Gastroesophageal sphincter (tissue), 4 donors: ENCODE data around the gene ERC1. TPM values are rescaled to one million over a fixed set of nuclear protein-coding genes. Genes with fewer than 3 reads are reported as not detected.

Experiments used
- ATAC-seq: fragments of 150-250 bp; one replicate; pipeline ENCODE4 v1.9.1; 2016; ENCODE audit warnings: mild to moderate bottlenecking, moderate library complexity
- H3K27ac ChIP-seq, 4 donors: fragments of 200-600 bp; sonication (generic) in 3 of 4; 1 replicate in 3 of 4; 2 replicates in 1 of 4; pipeline ENCODE4 v1.5.1; 2016 to 2019
- H3K27me3 ChIP-seq: fragments of 200-600 bp; sonication (generic); one replicate; pipeline ENCODE4 v1.5.1; 2019
- H3K36me3 ChIP-seq, 2 donors: fragments of 200-600 bp; sonication (generic); one replicate each; pipeline ENCODE4 v1.5.1; 2019; ENCODE audit warnings: control low read depth in 1 of 2
- H3K4me1 ChIP-seq, 3 donors: fragments of 200-600 bp; sonication (generic); 1 replicate in 2 of 3; 2 replicates in 1 of 3; pipeline ENCODE4 v1.5.1; 2016 to 2019; ENCODE audit warnings: control low read depth in 2 of 3
- H3K4me3 ChIP-seq, 2 donors: fragments of 200-600 bp; sonication (generic); one replicate each; pipeline ENCODE4 v1.5.1; 2019; ENCODE audit warnings: mild to moderate bottlenecking in 1 of 2, moderate library complexity in 1 of 2
- H3K9me3 ChIP-seq, 3 donors: fragments of 200-600 bp; sonication (generic); one replicate each; pipeline ENCODE4 v1.5.1; 2017 to 2019; ENCODE audit warnings: control low read depth in 2 of 3
- CTCF ChIP-seq, 4 experiments: fragments of 200-600 bp in 2 of 4; fragments of 450-650 bp in 2 of 4; sonication (generic) in 1 of 4; IDR thresholded peaks; one replicate each; pipeline ENCODE4 v1.5.1; 2017 to 2019; ENCODE audit warnings: antibody characterized with exemption in 4 of 4, mild to moderate bottlenecking in 2 of 4, moderate library complexity in 2 of 4
- EP300 ChIP-seq: sonication (generic); formaldehyde crosslinking; IDR thresholded peaks from one replicate; pipeline ENCODE4 v1.6.1; 2017; ENCODE audit warnings: antibody characterized with exemption, mild to moderate bottlenecking
- POLR2A ChIP-seq, 2 donors: fragments of 450-650 bp; IDR thresholded peaks; one replicate each; pipeline ENCODE4 v1.6.1; 2017; ENCODE audit warnings: antibody characterized with exemption in 2 of 2, mild to moderate bottlenecking in 2 of 2, moderate library complexity in 1 of 2
- POLR2AphosphoS5 ChIP-seq: sonication (generic); formaldehyde crosslinking; IDR thresholded peaks from one replicate; pipeline ENCODE4 v1.6.1; 2017; ENCODE audit warnings: antibody characterized with exemption
- WGBS, 2 donors: methylation state at CpG; one replicate each; pipeline ENCODE4 v1.1.5; 2018; ENCODE audit warnings: low coverage in 1 of 2; 5-methylcytosine and 5-hydroxymethylcytosine counted together
- total RNA-seq, 4 donors: library from RNA; depleted of rRNA; stranded (reverse); fragments of >200 nt; gene quantifications; one replicate each; pipeline ENCODE4 v1.1.0, GENCODE V29; 2016

Gene ERC1
- total RNA-seq, 4 donors from 2014 or later: 38.3 to 80.2 (median 58.4) TPM

GRCh38 chr12:1481906-1482305 lies 490.9 kb downstream of the ERC1 start:
- no peaks in the 10 kb centered on the region for H3K27me3 ChIP-seq
- TF ChIP-seq EP300 (no peak), POLR2A (IDR thresholded peaks at IDR 0.05) (no peak), POLR2AphosphoS5 (no peak), CTCF (IDR thresholded peaks at IDR 0.05) (no peak)
- peak overlapping the region in 2 of 4 donors; percentile 39 to 49 for H3K27ac ChIP-seq
- H3K36me3 ChIP-seq: no peaks in the 10 kb centered on the region
- no peak for ATAC-seq
- peaks cover 0 to 15% (median 0%) of the 10 kb centered on the region in 3 donors for H3K4me1 ChIP-seq
- no peaks in the 10 kb centered on the region for H3K9me3 ChIP-seq
- no peak overlapping the region for H3K4me3 ChIP-seq
- 56 to 77% methylated on average over 1 to 4 of the region's 8 CpGs for WGBS, 2 donors

GRCh38 chr12:1488908-1489381 lies 497.9 kb downstream of the ERC1 start:
- ATAC-seq: no peak
- H3K9me3 ChIP-seq: no peaks in the 10 kb centered on the region
- peaks cover 0 to 47% of the 10 kb centered on the region in 2 donors for H3K36me3 ChIP-seq
- H3K27me3 ChIP-seq: no peaks in the 10 kb centered on the region
- 86% methylated on average over 9 to 12 of the region's 13 CpGs for WGBS, 2 donors
- no peak overlapping the region for H3K4me3 ChIP-seq
- H3K27ac ChIP-seq: no peak overlapping the region
- TF ChIP-seq POLR2AphosphoS5 (no peak), EP300 (no peak), POLR2A (IDR thresholded peaks at IDR 0.05) (no peak), CTCF (IDR thresholded peaks at IDR 0.05) (no peak)
- H3K4me1 ChIP-seq: no peaks in the 10 kb centered on the region

GRCh38 chr12:1491983-1492697 lies 501.1 kb downstream of the ERC1 start:
- peaks cover 0 to 52% of the 10 kb centered on the region in 2 donors for H3K36me3 ChIP-seq
- no peak for ATAC-seq
- TF ChIP-seq EP300 (no peak), CTCF (IDR thresholded peaks at IDR 0.05) (no peak), POLR2A (IDR thresholded peaks at IDR 0.05) (no peak), POLR2AphosphoS5 (no peak)
- H3K27me3 ChIP-seq: no peaks in the 10 kb centered on the region
- H3K4me3 ChIP-seq: no peak overlapping the region
- H3K9me3 ChIP-seq: no peaks in the 10 kb centered on the region
- peaks cover 0 to 17% (median 4%) of the 10 kb centered on the region in 3 donors for H3K4me1 ChIP-seq
- H3K27ac ChIP-seq: no peak overlapping the region
- 58 to 100% methylated on average over 6 to 7 of the region's 16 CpGs for WGBS, 2 donors

GRCh38 chr12:1493781-1494565 lies 502.9 kb downstream of the ERC1 start:
- TF ChIP-seq POLR2AphosphoS5 (no peak), POLR2A (IDR thresholded peaks at IDR 0.05) (no peak), EP300 (no peak), CTCF (IDR thresholded peaks at IDR 0.05) (no peak)
- Histone ChIP-seq H3K4me1 (peaks cover 0 to 20% (median 4%) of the 10 kb centered on the region in 3 donors), H3K27ac (no peak overlapping the region), H3K27me3 (no peaks in the 10 kb centered on the region), H3K9me3 (no peaks in the 10 kb centered on the region), H3K4me3 (no peak overlapping the region), H3K36me3 (peaks cover 0 to 50% of the 10 kb centered on the region in 2 donors)
- no peak for ATAC-seq
- WGBS, 2 donors: 93 to 100% methylated on average over 1 to 2 of the region's 15 CpGs
